GM18505 (cell line): ENCODE measurements around the gene CFAP61.
A peak's percentile ranks its signal among the peaks of the same experiment; 100 is the strongest.

Experiments
- ATAC-seq: cut with Tn5 transposase; IDR thresholded peaks from one replicate; pipeline ENCODE4 v1.9.1; 2021; ENCODE audit not compliant: unreplicated experiment
- POLR2A ChIP-seq: IDR thresholded peaks from 4 replicates; pipeline ENCODE4 v1.6.1; 2011; ENCODE audit warnings: borderline replicate concordance; ENCODE audit not compliant: insufficient read depth, insufficient read length; ENCODE audit errors: extremely low read depth

The CFAP61 gene

GRCh38 chr20:20303320-20303719, 251.0 kb downstream of the CFAP61 start:
- TF ChIP-seq POLR2A = no peak
- no peak for ATAC-seq

DNA sequence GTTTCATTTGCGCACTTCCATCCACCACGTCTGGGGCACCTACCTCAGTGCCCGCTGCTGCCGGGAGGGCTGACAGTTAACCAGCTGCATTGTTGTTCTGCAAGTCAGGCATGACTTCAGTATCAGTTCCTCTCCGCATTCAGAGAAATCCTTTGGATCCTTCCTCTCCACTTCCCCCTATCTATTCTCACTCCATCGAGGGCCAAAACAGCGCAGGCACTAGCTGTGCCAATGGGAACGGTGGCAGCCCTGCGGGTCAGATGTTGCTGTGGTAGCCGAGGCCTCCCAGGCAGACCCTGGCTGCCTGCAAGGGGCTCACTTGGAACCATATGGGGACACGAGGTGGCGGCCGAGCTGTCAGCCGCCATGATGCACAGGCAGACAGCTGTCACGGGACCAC, 251.4 kb downstream of the CFAP61 start:
- no peak for ATAC-seq

GRCh38 chr20:20304942-20305341, 252.6 kb downstream of the CFAP61 start:
- TF ChIP-seq POLR2A = no peak
- no peak for ATAC-seq

More for the DNA sequence above, 251.4 kb downstream of the CFAP61 start:
- no peak for TF ChIP-seq POLR2A

DNA sequence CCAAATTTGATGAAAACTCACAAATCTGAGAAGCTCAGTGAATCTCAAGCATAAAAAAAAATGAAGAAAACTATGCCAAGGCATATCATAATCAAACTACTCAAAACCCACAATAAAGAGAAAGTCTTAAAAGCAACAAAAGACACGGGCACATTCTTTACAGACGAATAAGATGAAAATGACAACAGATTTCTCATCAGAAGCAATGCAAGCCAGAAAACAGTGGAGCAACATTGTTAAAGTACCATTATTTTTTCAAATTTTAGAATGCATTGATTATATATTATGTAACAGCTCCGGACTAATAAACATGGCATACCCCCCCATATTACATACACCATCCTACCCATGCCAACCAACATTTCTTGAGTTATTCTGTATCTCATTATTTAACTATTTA, 260.2 kb downstream of the CFAP61 start:
- no peak for ATAC-seq
- no peak for TF ChIP-seq POLR2A

DNA sequence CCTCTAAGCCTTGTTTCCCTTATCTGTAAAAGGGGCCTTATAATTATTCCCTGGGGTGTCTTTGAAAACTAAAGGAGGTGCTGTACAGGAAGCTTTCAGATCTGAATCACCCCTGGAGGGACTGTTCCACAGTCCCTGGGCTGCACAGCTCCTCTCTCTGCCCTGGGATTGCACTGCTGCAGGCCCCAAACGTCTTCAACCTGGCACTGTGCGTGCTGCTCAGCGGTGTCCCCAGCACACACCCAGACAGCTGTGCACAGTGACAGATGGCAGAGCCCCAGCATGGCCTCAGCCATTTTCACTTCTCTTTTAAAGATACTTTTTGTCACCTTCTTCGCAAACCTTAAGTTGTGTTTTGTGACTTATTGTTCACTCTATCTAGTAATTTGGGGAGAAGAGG, 264.9 kb downstream of the CFAP61 start:
- no peak for TF ChIP-seq POLR2A
- ATAC-seq = peak; percentile 88

- no peak for TF ChIP-seq POLR2A
- ATAC-seq = peak; percentile 18
Measured at GRCh38 chr20:20317621-20318364, 265.5 kb downstream of the CFAP61 start.

DNA sequence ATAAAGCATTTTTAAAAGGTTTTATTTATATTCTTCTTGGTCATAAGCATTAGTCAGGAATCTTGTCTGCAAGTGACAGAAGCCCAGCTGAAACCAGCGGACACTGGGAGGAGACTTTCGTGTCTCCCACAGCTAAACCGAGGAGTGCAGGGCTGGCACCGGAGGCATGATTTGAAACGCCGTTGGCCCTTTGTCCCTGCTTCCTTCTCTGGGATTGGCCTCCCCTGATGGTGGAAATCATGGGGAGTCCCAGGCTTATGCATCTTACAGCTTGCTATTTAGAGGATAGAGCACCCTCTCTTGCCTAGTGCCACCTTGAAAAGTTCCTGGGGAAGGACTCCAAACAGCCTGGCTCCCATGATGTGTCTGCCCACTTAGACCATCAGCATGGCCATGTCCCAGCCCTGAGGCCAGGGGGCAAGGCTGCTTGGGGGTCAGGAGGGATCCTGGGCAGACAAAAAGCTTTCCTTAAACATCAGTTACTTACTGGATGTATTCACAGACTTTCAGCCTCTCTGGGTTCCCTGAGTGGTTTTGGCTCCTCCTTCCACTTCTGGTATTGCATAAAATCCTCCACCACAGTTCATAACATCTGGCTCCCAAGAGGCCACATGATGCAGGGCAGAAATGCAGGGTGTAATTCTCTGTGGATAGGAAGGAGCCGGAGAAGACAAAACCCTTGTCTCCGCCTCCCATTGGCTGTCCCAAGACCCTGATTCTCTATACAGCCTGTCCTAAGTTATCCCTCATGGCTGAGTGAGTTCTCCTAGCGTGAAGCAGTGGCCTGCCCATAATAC, 266.2 kb downstream of the CFAP61 start:
- ATAC-seq = no peak
- no peak for TF ChIP-seq POLR2A

- ATAC-seq = no peak
- no peak for TF ChIP-seq POLR2A
Measured at GRCh38 chr20:20321134-20321533, 268.8 kb downstream of the CFAP61 start.

GRCh38 chr20:20321917-20322316, 269.6 kb downstream of the CFAP61 start:
- no peak for ATAC-seq

GRCh38 chr20:20322912-20323311, 270.6 kb downstream of the CFAP61 start:
- ATAC-seq = no peak
- no peak for TF ChIP-seq POLR2A

More at GRCh38 chr20:20321917-20322316, 269.6 kb downstream of the CFAP61 start:
- no peak for TF ChIP-seq POLR2A

DNA sequence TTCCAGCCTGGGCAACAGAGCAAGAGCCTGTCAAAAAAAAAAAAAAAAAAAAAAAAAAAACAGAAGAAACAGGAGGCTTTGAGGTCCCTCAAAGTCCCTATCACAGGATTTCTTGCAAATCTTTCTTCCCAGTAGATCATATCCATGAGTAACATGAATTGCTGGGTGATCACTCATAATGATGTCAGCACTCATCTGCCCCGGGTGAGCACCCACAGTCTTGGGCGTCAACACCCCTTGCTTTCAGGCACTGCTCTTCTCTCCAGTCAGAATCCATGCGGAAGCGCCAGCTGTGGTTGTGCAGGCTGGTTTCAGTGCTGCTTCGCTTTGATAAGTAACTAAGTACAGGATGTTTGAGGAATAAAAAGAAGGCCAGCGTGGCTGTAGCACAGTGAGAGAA, 275.4 kb downstream of the CFAP61 start:
- ATAC-seq = no peak
- no peak for TF ChIP-seq POLR2A

DNA sequence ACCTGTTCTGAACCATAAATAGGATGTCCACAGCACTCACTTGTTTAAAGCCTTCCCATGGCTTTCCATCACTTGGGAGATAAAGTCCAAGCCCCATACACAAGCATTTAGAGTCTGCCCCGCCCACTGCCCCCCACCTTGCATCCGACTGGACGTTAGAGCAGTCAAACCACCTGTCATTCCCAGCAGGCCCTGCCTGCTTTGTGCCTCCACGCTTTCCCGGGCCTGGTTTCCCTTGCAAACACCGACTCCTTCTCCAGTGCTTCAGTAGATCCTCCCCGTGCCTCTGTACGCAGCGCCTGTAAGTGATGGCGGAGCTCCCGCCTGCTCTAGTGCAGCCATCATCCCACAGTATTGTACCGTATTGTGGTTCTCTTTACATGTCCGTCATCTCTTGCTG, 277.2 kb downstream of the CFAP61 start:
- no peak for TF ChIP-seq POLR2A
- ATAC-seq = no peak

- ATAC-seq = no peak
- no peak for TF ChIP-seq POLR2A
Measured at GRCh38 chr20:20331156-20331555, 278.8 kb downstream of the CFAP61 start.

- TF ChIP-seq POLR2A = no peak
- ATAC-seq = no peak
Measured at GRCh38 chr20:20331817-20332216, 279.5 kb downstream of the CFAP61 start.
